Hematopoietic multipotent progenitor cell treated with erythropoietin and hydrocortisone succinate and interleukin-3 and kit ligand, for 8 days (in vitro differentiated cells): Measurements from ENCODE around the gene NELFB.

ENCODE experiments used
- DNase-seq: peaks from one replicate; pipeline ENCODE4 v3.0.0-alpha.2; 2015

The NELFB gene

DNA sequence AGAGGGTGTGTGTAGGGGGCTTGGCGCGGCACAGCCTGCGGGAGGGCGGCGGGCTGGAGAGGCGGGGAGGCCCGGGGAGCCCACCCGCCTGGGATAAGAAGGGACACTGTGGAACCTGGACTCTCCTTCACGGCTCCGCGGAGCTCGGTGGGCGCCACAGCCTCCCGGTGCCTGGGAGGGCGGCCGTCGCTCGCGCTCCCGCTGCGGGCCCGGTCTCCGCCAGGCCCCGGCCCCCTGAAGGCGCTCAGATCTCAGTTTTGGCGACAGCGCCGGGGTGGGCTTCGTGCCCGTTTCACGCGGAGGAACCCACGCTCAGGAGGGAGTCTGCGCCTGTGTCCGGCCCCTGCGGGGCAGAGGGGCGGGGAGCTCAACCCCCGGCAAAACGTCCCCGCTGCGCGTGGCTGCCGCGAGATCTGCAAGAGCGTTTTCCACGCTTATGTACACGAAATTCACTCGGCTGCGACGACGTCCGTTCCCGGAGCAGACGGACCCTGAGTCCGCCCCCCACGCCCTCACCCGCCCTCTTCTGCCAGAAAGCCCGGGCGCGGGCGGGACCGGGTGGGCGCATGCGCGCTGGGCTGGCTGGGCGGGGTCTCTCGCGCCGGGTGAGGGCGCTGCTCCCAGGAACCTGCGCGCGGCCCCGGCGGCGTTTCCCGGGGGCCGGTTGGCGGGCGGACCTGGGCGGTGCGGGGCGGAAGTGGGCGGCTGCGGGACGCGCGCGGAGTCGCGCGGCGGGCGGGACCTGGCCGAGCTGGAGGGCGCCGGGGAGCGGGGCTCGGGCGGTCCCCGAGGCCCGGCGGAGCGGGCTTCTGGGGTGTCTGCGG lies at the start of gene NELFB:
TSS of gene NELFB (plus strand) at position 704 of the 824 bp plus-strand sequence.
- DNase-seq: peak; percentile 88

DNA sequence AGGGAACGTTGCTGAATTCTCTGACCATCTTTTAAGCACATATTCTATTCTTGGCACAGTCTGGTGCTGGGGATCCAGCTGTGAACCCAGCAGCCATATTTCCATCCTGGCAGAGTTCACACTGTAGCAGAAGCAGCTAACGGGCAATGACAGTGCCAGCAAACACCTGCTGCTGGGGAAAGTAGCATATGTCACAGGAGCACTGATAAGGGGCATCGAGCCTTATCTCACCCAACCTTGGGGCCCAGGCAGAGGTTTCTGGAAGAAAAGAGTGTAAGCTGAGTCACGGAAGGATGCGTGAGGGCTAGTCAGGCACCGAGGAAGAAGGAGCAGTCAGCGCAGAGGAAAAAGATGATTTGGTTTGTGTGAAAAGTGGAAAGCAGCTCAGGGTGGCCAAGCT lies 48.5 kb upstream of the NELFB start:
- peak; percentile 76 for DNase-seq

DNA sequence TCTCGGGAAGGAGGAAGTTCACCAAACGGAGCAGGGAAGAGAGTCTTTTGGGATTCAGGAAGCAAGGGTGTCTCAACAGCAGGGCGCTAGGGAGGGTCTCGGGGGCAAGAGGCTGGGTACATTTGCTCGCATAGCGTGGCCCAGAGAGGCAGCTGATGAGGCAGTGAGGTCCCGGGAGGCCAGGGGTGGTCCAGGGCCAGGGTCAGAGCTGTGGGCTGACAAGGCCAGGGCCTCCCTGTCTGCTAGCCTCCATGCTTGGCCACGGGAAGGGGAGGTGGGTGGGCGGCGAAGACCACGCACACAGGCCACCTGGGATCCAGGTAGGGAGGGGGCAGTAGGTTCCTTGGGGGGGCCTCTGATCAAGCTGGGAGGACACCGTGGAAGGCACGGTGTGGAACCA lies 43.6 kb upstream of the NELFB start:
- DNase-seq: no peak

DNA sequence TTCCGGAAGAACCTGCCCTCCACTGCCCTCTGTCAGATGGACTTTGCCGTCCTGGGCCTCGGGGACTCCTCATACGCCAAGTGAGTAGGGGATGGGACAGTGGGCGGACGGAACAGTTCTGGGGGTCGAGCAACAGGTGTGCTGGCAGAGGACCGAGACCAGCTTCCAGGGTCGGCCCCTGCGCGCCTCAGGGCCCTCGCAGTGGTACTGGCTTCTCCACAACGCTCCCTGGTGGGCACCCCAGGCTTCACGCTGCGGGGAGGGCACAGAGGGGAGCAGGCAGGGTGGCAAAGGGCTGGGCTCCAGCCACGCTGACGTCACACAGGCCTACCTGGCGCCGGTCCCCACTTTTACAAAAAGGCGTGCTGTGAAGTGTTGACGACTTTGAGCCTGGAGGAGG lies 42.6 kb upstream of the NELFB start:
- no peak for DNase-seq

DNA sequence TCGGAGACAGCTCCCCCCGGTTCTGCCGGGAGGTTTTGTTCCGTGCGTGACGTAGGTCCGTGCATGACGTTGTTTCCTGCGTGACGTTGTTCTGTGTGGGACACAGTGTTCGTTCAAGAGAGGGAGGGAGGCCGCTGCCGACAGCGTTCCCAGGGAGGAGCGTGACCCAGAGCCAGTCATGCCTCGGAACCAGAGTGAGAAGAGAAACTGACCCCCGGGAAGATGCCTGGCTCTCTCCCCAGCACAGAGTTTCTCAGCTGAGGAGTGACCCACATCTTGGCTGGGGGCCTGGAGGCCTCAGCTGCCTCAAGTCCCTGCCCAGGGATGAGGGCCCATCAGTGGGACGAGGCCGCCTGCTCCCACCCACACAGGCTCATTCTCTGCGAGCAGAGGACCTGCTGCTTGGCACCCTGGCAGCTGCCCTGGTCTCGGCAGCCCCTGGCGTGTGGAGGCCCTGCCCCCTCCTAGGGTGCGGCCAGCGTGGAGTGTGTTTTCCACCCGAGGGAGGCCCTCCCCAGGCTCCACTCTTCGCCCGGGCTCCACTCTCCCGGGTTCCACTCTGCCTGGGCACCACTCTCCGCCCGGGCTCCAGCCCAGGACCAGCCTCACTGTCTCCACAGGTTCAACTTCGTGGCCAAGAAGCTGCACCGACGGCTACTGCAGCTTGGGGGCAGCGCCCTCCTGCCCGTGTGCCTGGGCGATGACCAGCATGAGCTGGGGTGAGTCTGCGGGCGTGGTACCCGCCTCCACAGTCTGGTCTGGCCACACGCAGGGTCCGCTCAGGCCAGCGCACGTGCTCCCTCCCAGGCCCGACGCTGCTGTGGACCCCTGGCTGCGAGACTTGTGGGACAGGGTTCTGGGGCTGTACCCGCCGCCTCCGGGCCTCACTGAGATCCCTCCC lies 41.7 kb upstream of the NELFB start:
- no peak for DNase-seq

DNA sequence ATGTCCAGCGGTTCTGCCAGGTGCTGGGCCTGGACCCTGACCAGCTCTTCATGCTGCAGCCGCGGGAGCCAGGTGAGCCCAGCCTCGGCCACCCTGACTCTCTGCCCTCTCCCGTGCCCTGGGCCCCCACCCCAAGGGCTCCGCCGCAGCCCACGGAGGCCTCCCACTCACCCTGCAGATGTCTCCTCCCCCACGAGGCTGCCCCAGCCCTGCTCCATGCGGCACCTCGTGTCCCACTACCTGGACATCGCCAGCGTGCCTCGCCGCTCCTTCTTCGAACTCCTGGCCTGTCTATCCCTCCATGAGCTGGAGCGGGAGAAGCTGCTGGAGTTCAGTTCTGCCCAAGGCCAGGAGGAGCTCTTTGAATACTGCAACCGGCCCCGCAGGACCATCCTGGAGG lies 40.5 kb upstream of the NELFB start:
- no peak for DNase-seq

DNA sequence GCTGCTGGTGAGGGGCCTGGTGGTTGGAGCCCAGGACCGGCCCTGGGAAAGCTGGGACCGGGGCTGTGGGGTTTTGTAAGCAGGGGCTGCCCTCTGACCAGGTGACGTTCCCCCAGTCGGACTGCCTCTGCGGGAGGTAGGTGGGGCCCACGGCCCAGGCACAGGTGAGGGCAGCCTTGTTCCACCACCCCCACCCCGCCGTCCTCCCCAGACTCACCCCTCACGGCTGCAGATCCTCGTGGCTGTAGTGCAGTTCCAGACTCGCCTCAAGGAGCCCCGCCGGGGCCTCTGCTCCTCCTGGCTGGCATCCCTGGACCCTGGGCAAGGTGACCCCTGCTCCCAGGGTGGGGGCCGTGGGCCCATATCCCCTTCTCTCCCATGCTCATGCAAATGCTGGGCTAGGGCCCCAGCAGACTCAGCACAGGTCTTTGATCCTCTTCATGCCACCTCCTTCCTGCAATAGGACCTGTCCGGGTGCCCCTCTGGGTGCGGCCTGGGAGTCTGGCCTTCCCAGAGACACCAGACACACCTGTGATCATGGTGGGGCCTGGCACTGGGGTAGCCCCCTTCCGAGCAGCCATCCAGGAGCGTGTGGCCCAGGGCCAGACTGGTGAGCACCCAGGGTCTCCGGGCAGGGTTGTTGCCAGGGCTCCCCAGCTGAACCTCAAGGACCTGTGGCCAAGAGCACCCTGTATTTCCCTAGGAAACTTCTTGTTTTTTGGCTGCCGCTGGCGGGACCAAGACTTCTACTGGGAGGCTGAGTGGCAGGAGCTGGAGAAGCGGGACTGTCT lies 39.7 kb upstream of the NELFB start:
- no peak for DNase-seq

DNA sequence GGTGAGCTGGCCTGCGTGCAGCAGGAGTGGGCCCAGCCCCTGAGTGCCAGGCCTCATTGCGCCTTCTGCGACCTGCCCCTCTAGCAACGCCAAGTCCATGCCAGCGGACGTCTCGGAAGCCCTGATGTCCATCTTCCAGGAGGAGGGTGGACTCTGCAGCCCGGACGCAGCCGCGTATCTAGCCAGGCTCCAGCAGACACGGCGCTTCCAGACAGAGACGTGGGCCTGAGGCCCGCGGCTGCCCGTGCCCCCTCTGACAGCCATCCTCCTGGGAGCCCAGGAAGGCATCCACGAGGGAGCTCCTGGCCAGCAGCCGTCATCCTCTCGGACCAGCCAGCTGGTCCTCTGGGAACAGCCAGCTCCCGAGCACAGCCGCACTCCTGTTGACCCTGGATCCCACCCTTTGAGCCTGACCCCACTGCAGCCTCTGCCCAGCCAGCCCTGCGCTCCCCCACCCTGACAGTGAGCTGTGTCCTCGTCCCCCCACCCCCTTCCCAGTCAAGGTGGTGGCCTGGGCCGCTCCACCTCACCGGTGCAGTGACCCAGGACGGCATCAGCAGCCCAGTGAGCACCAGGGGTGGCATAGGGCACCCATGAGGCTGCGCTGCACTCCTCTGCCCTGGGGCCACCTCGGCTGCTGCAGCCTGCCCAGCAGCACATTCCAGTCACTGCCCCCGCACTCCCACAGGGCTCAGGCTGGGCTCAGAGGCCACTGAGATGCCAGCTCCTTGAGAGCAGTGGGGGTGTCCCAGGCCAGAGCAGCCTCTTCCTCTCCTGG lies 38.8 kb upstream of the NELFB start:
- no peak for DNase-seq

DNA sequence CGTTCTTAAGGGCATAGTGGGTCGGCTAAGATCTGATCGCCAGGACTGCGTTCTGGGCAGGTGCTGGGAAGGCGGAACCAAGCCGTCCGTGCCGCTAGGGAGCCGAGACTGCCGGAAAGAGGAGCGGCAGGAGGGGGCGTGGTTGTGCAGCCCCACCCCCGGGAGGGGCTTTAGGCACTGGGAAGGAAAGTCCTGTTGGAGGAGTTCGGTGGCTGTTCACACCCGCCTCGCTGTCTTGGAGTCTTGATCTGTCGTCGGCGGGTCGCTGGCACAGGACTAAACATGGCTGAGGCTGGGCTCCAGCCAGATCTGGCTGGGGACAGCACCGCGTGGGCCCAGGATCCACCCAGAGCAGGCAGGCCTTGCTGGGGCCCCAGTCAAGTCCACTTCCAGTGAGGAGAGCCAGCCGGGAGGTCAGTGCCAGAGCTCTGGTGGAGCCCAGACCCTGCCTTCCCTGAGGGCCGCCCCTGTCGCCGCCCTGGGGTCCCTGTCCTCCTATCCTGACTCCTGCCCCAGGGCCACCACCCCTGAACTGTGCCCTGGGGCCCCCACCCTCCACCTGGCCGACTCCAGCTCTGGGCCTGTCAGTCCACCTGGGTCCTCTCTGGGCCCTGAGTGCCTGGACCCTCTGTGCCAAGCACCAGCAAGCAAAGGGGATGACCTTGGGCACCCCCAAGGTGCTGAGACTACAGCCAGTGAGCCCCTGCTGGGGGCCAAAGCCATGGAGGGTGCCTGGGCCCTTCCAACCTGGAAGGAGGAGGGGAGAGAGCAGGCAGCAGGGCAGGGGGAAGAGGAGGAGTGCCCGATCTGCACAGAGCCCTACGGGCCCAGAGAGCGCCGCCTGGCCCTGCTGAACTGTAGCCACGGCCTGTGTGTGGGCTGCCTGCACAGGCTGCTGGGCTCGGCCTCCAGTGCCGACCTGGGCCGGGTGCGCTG lies 37.6 kb upstream of the NELFB start:
- DNase-seq: peak; percentile 34

DNA sequence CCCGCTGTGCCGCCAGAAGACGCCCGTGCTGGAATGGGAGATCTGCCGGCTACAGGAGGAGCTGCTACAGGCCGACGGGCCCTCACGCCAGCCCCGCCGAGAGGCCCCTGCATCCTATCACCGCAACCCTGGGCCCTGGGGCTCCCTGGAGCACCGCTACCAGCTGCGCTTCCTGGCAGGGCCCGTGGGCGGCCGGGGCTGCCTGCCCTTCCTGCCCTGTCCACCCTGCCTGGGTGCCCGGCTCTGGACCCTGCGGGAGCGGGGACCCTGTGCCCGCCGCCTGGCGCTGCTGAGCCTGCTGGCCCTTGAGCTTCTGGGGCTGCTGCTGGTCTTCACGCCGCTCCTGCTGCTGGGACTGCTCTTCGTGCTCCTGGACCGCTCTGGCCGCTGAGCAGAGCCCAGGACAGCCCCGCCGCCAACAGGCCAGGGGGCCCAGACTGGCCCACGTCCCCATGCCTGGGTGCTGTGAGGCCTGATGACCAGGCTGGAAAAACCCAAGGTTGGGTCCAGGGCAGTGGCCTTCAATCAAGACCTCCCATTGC lies 36.8 kb upstream of the NELFB start:
- DNase-seq: no peak

DNA sequence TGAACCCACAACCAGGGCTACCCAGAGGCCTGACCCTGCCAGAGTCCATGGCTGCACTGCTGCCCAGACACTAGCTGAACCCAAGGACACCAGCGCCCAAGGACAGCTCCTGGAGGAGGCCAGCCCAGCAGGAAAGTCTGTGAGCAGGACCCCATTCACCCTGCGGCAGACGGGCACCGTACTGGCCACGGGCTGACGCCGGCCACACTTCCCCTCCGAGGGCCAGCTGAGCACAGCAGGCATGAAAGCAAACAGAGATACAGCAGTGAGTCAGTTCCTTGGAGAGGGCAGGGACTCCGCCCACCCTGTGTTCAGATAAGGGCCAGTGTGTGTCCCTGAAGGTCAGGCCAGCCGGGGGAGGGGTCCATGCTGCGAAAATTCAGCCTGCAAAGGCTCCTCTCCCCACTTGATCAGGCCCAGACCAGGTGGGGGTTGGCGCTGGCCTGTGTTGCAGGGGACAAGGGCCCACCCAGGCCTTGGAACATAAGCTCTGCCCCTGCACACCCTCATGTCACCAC lies 36.3 kb upstream of the NELFB start:
- DNase-seq: peak; percentile 83

DNA sequence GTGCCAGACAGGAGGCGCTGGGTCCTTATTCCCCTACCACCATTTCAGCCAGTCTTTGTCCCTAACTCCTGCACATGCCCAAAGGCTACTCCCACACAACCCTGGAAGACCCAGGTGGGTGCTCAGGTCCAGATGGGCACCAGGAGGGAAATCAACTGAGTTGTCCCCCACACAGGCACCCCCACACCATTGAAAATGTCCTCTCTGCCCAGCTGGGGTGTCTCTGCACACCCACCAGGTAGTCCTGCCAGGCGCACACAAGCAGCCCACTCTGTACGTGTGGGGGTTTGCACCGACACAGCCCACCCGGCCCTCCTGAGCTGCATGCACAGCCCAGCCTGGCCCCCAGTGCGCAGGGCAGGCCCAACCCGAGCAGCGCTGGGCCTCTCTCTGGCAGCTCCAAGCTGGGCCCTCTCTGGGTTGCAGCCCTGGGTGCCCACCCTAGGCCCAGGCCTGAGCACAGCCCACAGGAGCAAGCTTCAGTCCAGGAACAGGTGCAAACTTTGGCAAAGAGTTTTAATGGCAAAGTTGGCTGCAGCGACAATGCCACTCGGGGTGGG lies 35.3 kb upstream of the NELFB start:
- DNase-seq: no peak

DNA sequence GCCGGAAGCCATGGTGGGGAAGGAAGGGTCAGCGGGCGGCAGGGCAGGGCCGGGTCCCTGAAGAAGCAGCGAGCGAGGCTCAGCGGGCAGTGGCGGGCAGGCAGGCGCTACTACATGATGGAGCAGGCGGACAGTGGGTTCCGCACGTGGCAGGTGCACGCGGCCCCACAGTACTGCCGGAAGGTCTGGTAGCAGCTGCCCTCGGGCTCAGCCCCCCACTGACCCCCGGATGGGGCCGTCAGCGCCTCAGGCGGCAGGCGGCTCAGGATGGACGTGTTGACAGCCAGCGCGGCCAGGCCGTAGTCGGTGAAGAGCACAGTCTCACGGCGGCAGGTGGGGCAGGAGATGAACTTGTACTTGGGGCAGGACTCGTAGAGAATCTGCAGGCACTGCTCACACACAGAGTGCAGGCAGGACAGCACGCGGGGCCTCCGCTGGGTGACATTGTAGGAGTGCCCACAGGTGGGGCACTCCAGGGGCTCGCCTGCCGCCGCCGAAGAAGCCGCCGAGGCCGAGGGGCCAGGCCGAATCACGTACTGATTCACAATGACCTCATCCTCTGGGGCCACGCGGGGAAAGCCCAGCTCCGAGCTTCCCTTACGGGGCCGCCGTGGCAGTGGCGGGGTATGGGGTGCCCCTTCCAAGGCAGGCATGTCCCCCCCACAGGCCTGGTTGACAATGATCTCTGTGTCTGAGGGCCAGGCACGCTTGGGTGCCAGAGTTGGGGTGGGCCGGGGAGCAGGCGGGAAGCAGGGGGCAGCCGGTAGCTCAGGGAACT lies 34.6 kb upstream of the NELFB start:
- no peak for DNase-seq

DNA sequence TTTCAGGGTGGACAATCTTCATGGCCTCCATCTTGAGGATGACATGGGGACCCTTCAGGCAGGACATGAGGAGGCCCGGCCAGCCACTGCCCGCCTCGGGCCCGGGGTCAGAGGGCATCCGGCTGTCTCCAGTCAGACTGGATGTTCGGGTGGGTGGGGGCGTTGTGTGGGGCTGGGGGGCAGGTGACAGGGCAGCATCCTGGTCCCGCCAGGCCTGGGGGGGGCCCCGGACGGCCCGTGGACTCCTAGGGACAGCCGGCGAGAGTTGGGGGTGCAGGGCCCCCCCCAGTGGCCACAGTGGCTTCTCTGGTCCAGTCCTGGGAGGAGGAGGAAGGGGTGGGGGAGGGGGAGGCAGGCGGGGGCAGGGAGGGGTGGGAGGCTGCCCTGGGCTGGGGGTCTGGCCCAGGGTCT lies 34.0 kb upstream of the NELFB start:
- no peak for DNase-seq

DNA sequence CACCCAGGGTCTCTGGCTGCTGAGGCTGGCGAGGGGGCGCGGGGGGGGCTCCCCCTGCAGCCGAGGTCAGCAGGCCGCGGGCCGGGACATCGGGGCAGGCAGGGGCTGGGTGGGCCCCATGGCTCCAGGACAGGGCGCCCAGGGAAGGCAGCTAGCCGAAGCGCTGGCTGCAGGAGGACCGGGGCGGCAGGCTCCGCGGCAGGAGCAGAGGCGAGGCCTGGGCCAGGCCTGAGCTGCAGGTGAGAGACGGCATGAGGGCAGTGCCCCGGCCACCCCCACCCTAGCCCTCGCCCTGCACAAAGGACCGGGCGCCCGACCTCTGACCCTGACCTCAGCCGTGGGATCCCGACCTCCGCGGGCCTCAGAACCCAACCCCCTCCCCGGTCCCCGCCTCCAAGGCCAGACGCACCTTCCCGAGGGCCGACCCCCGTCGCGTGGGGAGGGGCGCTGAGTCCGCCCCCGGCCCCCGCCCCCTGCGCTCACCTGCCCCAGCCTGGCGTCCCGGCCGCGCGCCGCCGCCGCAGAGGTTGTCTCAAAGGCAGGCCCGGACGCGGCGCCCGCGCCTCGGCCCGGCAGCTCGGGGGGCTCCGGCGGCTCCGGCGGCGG lies 33.5 kb upstream of the NELFB start:
- no peak for DNase-seq

DNA sequence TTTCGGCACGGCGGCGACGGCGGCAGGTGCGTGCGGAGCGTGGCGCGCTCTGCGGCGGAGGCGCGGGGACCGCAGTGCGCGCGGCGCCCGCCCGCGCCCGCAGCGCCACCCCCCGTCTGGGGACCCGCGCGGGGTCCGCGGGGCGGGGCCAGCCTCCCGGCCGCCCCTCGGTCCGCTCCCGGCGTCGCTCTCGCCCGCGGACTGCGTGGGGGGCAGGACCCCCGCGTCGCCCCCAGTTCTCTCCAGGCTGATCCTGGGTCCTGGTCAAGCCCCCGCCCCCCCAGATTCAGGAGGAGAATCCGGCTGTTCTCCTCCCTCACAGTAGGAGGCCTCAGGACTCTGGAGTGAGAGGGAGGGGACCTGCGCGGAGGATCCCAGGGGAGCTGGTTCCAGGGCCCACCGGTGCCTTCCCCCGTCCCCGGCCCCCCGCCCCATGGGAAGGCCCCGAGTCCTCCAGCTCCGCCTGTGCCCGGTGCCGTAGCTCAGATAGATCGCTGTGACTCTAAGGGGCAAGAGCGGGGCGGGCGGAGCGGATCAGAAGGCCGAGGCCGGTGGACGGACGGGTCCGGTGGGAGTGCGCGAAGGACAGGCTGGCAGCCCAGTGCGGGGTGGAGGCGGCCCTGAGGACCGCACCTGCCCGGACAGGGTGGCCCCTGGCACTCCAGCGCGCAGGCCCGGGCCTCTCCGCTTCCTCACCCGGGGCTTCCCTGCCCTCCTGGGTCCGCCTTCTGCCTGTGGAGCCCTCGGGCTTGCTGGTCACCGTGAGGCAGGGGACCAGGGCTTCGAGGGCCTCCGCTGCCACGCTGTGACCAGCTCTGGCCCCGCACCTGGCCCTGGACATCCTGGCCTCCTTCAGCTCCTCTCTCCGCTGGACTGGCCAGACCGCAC lies 32.7 kb upstream of the NELFB start, which contains the start of gene RNF208:
TSS of gene RNF208 (minus strand) at position 51 of the 888 bp plus-strand sequence. CDS start 1,028 bp downstream, outside the sequence.
- DNase-seq: no peak

DNA sequence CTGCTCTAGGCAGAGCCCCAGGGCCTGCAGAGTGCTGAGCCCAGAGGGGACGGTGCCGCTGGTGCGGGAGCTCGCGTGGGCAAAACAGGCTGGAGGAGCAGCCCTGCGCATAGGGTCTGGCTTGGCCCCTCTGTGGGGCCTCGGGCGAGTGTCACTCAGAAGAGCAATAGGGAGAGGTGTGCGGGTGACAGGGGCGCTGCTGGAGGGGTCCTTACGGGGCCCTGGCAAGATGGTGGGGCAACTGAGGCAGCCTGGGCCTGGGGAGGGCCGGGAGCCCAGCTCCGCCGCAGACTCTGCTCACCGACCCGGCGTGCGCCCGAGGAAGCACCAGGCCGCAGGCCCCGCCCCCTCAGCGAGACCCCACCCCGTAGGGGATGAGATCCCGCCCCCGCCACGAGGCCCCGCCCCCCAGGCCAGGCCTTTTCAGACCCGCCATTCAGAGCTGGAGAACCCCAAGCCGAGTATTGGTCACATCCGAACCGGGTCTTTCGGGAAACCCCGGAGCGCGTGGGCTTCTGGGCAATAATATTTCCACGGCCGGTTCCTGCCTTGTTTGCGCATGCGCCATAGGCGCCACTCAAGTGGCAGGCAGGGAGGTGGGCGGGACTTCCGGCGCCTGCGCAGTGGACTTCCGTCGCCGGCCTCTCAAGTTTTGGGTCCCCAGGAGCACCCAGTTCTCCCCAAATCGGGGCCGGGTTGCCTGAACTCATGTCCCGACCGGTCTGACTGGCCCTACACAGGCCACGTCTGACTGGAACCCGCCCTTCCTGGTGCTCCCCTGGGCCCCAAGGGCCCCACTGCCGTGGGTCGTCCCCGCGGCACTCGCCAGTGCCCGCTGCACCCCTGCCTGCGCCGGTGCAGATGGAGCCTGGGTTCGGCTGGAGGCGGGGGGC lies 31.8 kb upstream of the NELFB start:
- peak; percentile 99 for DNase-seq
